ENCODE data around the gene TIPARP. TPM values are rescaled to one million over a fixed set of nuclear protein-coding genes. Genes with fewer than 3 reads are reported as not detected.

TIPARP gene
- total and polyA plus RNA-seq, 2 donors (not counting 1 experiment from before 2014, with no cell fraction given): 11.2 to 42.5 TPM

GRCh38 chr3:156745766-156746165 is 71.4 kb downstream of the TIPARP start:
- POLR2A ChIA-PET: no interaction called here
- Histone ChIP-seq H3K9me3 (ENCODE audit: control extremely low read depth in 1 of 3, control insufficient read depth in 2 of 3, insufficient read depth in 1 of 3, low read length in 2 of 3) (peaks cover 0 to 13% (median 0%) of the 10 kb centered on the region in 3 donors), H3K9ac (ENCODE audit: low read length) (no peak overlapping the region), H3K36me3 (replicated peaks in 1 of 2; ENCODE audit: control extremely low read depth in 1 of 2, control insufficient read depth in 1 of 2, extremely low read depth in 1 of 2, insufficient read depth in 2 of 2, low read length in 1 of 2) (peaks cover 0 to 2% of the 10 kb centered on the region in 2 experiments), H3K4me1 (ENCODE audit: control insufficient read depth in 2 of 2, insufficient read depth in 2 of 2, low read length in 2 of 2) (no peaks in the 10 kb centered on the region), H4K20me1 (ENCODE audit: control insufficient read depth, insufficient read depth, low read length, poor library complexity, severe bottlenecking) (no peaks in the 10 kb centered on the region), H3K4me2 (replicated peaks; ENCODE audit: low read depth, low read length, poor library complexity, severe bottlenecking) (no peak overlapping the region), H3K79me2 (ENCODE audit: control insufficient read depth, insufficient read depth, low read length) (no peaks in the 10 kb centered on the region), H3K27ac (ENCODE audit: low read length in 2 of 2) (no peak overlapping the region), H3K4me3 (ENCODE audit: control extremely low read depth in 1 of 5, extremely low read depth in 1 of 5, insufficient read depth in 1 of 5, low read depth in 2 of 5, low read length in 4 of 5) (no peak overlapping the region), H3K27me3 (replicated peaks in 1 of 4; ENCODE audit: control extremely low read depth in 1 of 4, control insufficient read depth in 3 of 4, insufficient read depth in 4 of 4, low read length in 3 of 4) (no peaks in the 10 kb centered on the region), H2AFZ (ENCODE audit: insufficient read depth, low read depth, low read length, poor library complexity, severe bottlenecking) (no peak overlapping the region)
- H3K4me1 Mint-ChIP-seq: no peaks in the 10 kb centered on the region
- H3K27me3 Mint-ChIP-seq: no peaks in the 10 kb centered on the region
- no peak overlapping the region for H3K4me3 Mint-ChIP-seq
- H3K9me3 Mint-ChIP-seq (ENCODE audit: insufficient read depth): peaks cover 8% of the 10 kb centered on the region
- CTCF ChIA-PET: no interaction called here
- ATAC-seq (ENCODE audit: low read depth) (no peak), DNase-seq (no peak)
- intact Hi-C loops (cut with micrococcal nuclease): no loop called here
- TF ChIP-seq, protein P1, sequence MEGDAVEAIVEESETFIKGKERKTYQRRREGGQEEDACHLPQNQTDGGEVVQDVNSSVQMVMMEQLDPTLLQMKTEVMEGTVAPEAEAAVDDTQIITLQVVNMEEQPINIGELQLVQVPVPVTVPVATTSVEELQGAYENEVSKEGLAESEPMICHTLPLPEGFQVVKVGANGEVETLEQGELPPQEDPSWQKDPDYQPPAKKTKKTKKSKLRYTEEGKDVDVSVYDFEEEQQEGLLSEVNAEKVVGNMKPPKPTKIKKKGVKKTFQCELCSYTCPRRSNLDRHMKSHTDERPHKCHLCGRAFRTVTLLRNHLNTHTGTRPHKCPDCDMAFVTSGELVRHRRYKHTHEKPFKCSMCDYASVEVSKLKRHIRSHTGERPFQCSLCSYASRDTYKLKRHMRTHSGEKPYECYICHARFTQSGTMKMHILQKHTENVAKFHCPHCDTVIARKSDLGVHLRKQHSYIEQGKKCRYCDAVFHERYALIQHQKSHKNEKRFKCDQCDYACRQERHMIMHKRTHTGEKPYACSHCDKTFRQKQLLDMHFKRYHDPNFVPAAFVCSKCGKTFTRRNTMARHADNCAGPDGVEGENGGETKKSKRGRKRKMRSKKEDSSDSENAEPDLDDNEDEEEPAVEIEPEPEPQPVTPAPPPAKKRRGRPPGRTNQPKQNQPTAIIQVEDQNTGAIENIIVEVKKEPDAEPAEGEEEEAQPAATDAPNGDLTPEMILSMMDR (IDR thresholded peaks at IDR 0.05): no peak
- no peak for TF ChIP-seq EZH2 (IDR thresholded peaks at IDR 0.05; ENCODE audit: borderline replicate concordance, insufficient read depth, low read depth, low read length, poor library complexity, severe bottlenecking)
- no peak overlapping the region for H3K27ac Mint-ChIP-seq
- 100% methylated on average over 1 of the region's 1 CpG for WGBS (ENCODE audit: insufficient coverage)

- Mint-ChIP-seq H3K4me1 (no peaks in the 10 kb centered on the region), H3K27me3 (peaks cover 8% of the 10 kb centered on the region), H3K9me3 (ENCODE audit: insufficient read depth) (peaks cover 8% of the 10 kb centered on the region), H3K27ac (no peak overlapping the region), H3K4me3 (no peak overlapping the region)
- H3K4me3 ChIP-seq (ENCODE audit: control extremely low read depth in 1 of 5, extremely low read depth in 1 of 5, insufficient read depth in 1 of 5, low read depth in 2 of 5, low read length in 4 of 5): no peak overlapping the region
- H3K36me3 ChIP-seq (replicated peaks in 1 of 2; ENCODE audit: control extremely low read depth in 1 of 2, control insufficient read depth in 1 of 2, extremely low read depth in 1 of 2, insufficient read depth in 2 of 2, low read length in 1 of 2): peaks cover 0 to 2% of the 10 kb centered on the region in 2 experiments
- H4K20me1 ChIP-seq (ENCODE audit: control insufficient read depth, insufficient read depth, low read length, poor library complexity, severe bottlenecking): no peaks in the 10 kb centered on the region
- H3K79me2 ChIP-seq (ENCODE audit: control insufficient read depth, insufficient read depth, low read length): no peaks in the 10 kb centered on the region
- CTCF ChIA-PET: no interaction called here
- no peak overlapping the region for H3K27ac ChIP-seq (ENCODE audit: low read length in 2 of 2)
- no peak overlapping the region for H3K9ac ChIP-seq (ENCODE audit: low read length)
- DNase-seq (no peak), ATAC-seq (ENCODE audit: low read depth) (no peak)
- no peak overlapping the region for H3K4me2 ChIP-seq (replicated peaks; ENCODE audit: low read depth, low read length, poor library complexity, severe bottlenecking)
- H3K4me1 ChIP-seq (ENCODE audit: control insufficient read depth in 2 of 2, insufficient read depth in 2 of 2, low read length in 2 of 2): no peaks in the 10 kb centered on the region
- intact Hi-C loops (cut with micrococcal nuclease): no loop called here
- peaks cover 0 to 10% (median 0%) of the 10 kb centered on the region in 3 donors for H3K9me3 ChIP-seq (ENCODE audit: control extremely low read depth in 1 of 3, control insufficient read depth in 2 of 3, insufficient read depth in 1 of 3, low read length in 2 of 3)
- no peak overlapping the region for H2AFZ ChIP-seq (ENCODE audit: insufficient read depth, low read depth, low read length, poor library complexity, severe bottlenecking)
- POLR2A ChIA-PET: no interaction called here
- WGBS (ENCODE audit: insufficient coverage): no CpG with 5 or more reads among the region's 1 CpG
- peaks cover 0 to 3% (median 0%) of the 10 kb centered on the region in 4 experiments for H3K27me3 ChIP-seq (replicated peaks in 1 of 4; ENCODE audit: control extremely low read depth in 1 of 4, control insufficient read depth in 3 of 4, insufficient read depth in 4 of 4, low read length in 3 of 4)
- TF ChIP-seq, protein P1 (IDR thresholded peaks at IDR 0.05): no peak
- TF ChIP-seq EZH2 (IDR thresholded peaks at IDR 0.05; ENCODE audit: borderline replicate concordance, insufficient read depth, low read depth, low read length, poor library complexity, severe bottlenecking): no peak
These were observed 72.7 kb downstream of the TIPARP start for GRCh38 chr3:156747046-156747445.
